ENCODE data around the gene IGFBP4.

Gene IGFBP4

DNA sequence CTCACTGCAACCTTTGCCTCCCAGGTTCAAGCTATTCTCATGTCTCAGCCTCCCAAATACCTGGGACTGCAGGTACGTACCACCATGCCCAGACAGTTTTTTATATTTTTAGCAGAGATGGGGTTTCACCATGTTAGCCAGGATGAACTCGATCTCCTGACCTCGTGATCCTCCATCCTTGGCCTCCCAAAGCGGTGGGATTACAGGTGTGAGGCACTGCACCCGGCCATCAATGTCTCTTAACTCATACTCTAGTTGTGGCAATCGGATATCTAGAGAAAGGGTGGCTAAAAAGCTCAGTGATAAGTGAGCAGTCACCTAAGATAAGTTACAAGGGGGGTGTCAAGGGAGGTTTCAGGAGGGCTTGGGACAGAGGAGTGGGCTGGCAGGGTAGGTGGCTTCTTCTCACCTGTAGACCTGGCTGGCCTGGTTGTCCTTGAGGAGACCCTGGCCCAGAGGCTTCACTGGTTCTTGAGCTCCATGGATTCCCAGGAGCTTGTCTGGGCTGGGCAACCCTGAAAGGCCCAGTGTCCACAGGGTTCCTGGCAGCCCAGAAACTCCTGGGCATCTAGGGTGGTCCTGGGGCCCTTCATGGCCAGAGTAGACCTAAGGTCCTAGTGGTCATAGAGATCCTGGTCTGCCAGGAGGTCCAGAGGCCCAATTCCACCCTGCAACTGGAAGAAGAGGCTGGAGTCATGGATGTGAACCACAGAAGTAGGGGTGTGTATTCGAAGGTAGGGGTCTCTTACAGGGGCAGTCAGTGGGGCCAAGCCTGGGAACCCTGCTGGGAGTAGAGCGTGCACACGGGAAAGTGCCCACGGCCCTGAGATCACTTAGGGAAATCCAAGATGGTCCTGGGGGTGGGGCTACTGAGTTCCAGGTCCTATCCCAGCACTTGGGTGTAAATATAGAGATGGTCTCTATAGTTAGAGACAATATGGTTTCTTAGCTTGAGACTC, 12.7 kb upstream of the IGFBP4 start:
- DNase-seq (ENCODE audit: low spot score): no peak
- POLR2A ChIA-PET (ENCODE audit: low non-redundant PET): no interaction called here
- H3K27ac ChIP-seq: no peak overlapping the region
- TF ChIP-seq, protein P1, sequence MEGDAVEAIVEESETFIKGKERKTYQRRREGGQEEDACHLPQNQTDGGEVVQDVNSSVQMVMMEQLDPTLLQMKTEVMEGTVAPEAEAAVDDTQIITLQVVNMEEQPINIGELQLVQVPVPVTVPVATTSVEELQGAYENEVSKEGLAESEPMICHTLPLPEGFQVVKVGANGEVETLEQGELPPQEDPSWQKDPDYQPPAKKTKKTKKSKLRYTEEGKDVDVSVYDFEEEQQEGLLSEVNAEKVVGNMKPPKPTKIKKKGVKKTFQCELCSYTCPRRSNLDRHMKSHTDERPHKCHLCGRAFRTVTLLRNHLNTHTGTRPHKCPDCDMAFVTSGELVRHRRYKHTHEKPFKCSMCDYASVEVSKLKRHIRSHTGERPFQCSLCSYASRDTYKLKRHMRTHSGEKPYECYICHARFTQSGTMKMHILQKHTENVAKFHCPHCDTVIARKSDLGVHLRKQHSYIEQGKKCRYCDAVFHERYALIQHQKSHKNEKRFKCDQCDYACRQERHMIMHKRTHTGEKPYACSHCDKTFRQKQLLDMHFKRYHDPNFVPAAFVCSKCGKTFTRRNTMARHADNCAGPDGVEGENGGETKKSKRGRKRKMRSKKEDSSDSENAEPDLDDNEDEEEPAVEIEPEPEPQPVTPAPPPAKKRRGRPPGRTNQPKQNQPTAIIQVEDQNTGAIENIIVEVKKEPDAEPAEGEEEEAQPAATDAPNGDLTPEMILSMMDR (conservative IDR thresholded peaks at IDR 0.05; ENCODE audit: low read depth): no peak
- CTCF ChIA-PET: interaction anchor here (0.6 to 1.5 kb wide), 3 partner anchors 11 to 214 kb away, joined by 3 to 5 read pairs (median 4); no protein-coding TSS in a partner anchor

DNA sequence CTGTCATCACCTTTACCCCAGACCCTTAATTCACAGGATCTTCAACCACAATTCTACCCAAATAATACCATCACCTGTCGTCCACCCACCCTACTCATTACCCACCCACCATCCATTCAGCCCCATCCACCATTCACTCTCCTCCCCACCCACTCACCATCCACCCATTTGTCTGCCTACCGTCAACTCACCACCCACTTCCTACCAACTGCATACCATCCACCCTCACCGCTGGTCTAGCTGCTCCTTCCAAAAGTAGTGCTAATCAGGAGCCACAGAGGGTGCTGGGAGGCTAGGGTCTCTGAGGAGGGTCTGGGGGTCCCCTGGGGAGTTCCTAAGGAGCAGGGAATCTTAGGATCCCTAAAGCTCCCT, 12.0 kb upstream of the IGFBP4 start:
- no peak for DNase-seq (ENCODE audit: low spot score)
- ChIA-PET POLR2A (ENCODE audit: low non-redundant PET) (no interaction called here), CTCF (interaction anchor here (0.6 to 1.5 kb wide), 3 partner anchors 10 to 215 kb away, joined by 3 to 5 read pairs (median 4); no protein-coding TSS in a partner anchor)
- TF ChIP-seq, protein P1 (conservative IDR thresholded peaks at IDR 0.05; ENCODE audit: low read depth): no peak
- H3K27ac ChIP-seq: no peak overlapping the region

DNA sequence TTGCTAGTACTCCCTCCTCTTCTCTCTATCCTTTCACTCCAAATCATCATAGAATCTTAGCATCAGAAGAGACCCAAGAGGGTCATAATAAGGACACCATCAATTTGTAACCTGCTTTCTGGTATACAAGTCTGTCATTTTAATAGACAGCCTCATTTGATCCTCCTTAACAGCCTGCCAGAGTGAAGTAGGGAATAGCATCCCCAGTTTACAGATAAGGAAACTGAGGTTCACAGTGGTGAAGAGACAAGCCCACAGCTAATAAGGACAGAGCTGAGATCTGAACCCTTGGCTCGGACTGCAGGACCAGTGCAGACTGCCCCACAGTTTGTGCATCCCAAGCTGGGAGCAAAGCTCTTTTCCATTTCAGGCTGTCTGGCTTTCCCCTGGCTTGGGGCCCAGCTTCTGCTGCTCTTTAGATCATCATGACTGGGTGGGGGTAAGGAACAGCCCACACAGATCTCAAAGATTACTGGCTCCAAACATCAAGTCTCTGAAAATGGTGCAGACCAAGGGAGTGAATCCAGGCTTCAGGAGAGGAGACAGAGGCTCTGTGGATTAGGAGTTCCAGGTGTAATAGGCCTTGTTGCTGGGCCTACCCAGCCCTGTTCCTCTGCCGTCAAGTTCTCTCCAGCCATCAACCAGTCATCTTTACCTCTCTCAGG, 10.3 kb upstream of the IGFBP4 start:
- ChIA-PET POLR2A (ENCODE audit: low non-redundant PET) (no interaction called here), CTCF (interaction anchor here (0.8 to 1.6 kb wide), 6 partner anchors 10 to 121 kb away, joined by 3 to 9 read pairs (median 4); partner anchors contain the start of genes IGFBP4 and TOP2A)
- no peak overlapping the region for H3K27ac ChIP-seq
- TF ChIP-seq, protein P1 (conservative IDR thresholded peaks at IDR 0.05; ENCODE audit: low read depth): no peak
- no peak for DNase-seq (ENCODE audit: low spot score)

DNA sequence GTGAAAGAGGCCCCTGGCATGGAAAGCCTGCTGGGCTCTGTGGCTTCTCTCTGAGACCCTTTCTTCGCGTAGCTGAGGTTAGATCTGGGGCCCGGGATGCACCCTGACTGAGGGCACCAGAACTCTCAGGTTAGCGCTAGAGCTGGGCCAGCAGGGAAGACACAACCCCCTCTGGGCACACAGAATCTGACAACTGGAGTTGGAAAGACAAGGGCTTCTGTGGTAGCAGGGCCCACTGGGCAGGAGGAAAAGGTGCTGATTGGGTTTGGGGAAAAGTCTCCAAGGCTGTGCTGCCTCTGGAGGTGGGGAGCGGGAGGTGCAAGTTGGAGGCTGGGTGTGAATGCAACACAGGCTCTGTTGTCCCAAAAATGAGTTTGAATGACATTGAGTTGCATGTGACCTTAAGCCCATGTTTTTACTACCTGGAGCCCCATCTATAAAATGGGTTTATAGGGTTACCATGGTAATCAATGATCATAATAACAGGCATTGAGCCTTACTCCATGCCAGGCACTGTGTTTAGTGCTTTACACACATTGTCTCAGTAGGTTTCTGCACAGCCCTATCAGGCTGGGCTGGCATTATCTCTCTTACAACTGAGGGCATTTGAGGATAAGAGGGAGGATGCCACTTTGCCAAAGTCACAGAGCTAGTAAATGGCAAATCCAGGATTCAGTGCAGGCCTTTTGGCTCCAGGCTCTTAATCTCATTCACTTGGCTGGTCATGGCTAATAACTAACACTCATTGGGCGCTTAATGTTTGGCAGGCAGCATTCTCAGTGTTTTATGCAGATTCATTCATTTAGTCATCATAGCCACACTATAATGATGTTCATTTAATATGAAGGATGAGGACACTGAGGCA, 9.5 kb upstream of the IGFBP4 start:
- ChIA-PET CTCF (interaction anchor here (0.8 to 1.6 kb wide), 4 partner anchors 10 to 120 kb away, joined by 3 to 4 read pairs (median 4); partner anchors contain the start of gene IGFBP4), POLR2A (ENCODE audit: low non-redundant PET) (no interaction called here)
- TF ChIP-seq, protein P1 (conservative IDR thresholded peaks at IDR 0.05; ENCODE audit: low read depth): peak; percentile 38
- no peak for DNase-seq (ENCODE audit: low spot score)
- no peak overlapping the region for H3K27ac ChIP-seq

DNA sequence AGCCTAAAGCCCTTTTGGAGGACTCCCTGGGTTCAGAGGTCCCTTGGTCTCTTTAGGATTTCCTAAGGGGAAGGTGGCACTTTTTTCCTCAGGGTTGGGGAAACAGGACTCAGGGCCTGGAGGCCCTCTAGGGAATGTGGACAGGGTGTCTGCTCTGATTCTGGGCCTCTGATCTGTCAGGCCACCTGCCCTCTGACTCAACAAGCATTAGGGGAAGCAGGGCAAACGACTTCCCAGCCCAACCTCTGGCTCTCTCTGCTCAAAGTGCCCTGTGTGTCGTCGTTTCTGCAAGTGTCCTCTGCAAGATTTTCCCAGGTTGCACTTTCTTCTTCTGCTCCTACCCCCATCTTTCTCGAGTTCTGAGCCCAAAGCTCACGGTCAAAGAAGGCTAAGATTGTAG, 6.6 kb upstream of the IGFBP4 start:
- no peak for DNase-seq (ENCODE audit: low spot score)
- TF ChIP-seq, protein P1 (conservative IDR thresholded peaks at IDR 0.05; ENCODE audit: low read depth): no peak
- POLR2A ChIA-PET (ENCODE audit: low non-redundant PET): no interaction called here
- CTCF ChIA-PET: interaction anchor here (0.5 kb wide), 1 partner anchor 13 kb away, joined by 6 read pairs; no protein-coding TSS in a partner anchor
- H3K27ac ChIP-seq: no peak overlapping the region
